HG03060 (cell line): ENCODE results near the gene IRF8.
"Not testable (repeated sequence)": the region's sequence is repeated elsewhere in the genome, so short reads cannot be mapped to it uniquely, and the experiment has no call there.

Source experiments
- ATAC-seq: cut with Tn5 transposase; IDR thresholded peaks from one replicate; pipeline ENCODE4 v1.9.1; 2021; ENCODE audit warnings: low read depth, moderate number of reproducible peaks; ENCODE audit not compliant: unreplicated experiment

The IRF8 gene

DNA sequence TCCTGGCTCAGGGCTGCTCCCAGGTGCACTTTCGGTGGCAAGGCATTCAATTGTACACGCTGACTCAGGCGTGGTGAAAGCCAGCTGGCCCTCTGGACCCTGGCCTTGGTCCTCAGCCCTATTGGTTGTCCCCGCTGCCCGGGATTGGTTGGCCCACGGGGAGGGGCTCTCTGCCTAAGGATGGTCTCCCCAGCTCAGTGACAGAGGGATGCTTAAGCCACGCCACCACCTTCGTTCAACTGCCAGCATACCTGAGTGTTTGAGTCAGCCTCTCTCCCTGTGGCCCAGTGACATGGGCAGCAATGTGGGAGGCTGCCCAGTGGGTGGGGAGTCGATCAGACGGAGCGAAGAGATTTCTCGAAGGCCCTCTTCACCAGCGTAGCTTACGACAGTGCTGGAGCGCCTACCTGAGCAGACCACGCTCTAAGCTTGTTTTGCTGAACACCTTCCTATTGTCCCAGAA, 30.3 kb downstream of the IRF8 start:
- no peak for ATAC-seq

DNA sequence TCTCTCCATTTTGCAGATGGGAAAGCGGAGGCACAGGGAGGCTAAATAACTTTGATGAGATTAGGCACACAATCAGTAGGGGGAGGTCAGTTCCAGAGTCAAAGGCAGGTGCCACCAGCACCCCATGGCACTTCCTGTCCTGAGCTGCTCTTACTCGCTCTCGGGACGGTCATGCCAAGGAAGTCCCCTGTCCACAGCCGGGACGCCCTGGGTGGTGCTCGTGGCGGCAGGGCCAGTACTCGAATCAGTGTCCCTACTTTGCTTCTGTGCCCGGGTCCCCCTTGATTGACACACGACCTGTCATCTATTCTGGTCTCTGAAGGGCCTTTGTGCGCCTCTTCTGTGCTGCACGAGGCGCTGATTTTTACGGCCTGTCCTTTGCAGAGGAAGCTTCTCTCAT, 31.3 kb downstream of the IRF8 start:
- no peak for ATAC-seq

GRCh38 chr16:85931596-85932402, 32.8 kb downstream of the IRF8 start:
- ATAC-seq, result no peak

- ATAC-seq, result no peak
Measured at GRCh38 chr16:85934210-85934609, 35.2 kb downstream of the IRF8 start.

DNA sequence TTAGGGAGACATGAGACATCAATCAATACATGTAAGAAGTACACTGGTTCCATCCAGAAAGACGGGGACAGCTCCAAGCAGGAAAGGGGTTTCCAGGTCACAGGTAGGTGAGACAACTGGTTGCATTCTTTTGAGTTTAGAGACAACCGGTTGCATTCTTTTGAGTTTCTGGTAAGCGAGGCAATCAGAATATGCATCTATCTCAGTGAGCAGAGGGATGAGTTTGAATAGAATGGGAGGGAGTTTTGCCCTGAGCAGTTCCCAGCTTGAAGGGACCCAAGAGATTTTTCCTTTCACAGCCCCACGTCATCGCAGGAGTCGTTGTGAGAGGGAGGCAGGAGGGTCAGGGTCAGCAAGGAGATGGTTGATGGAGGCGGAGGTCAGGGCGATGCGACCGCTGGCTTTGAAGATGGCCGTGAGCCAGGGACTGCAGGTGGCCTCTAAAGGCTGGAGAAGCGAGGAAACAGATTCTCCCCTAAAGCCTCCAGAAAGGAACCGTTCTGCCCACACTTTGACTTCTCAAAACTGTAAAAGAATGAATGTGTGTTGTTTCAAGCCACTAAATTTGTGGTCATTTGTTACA, 36.5 kb downstream of the IRF8 start:
- ATAC-seq, result no peak

DNA sequence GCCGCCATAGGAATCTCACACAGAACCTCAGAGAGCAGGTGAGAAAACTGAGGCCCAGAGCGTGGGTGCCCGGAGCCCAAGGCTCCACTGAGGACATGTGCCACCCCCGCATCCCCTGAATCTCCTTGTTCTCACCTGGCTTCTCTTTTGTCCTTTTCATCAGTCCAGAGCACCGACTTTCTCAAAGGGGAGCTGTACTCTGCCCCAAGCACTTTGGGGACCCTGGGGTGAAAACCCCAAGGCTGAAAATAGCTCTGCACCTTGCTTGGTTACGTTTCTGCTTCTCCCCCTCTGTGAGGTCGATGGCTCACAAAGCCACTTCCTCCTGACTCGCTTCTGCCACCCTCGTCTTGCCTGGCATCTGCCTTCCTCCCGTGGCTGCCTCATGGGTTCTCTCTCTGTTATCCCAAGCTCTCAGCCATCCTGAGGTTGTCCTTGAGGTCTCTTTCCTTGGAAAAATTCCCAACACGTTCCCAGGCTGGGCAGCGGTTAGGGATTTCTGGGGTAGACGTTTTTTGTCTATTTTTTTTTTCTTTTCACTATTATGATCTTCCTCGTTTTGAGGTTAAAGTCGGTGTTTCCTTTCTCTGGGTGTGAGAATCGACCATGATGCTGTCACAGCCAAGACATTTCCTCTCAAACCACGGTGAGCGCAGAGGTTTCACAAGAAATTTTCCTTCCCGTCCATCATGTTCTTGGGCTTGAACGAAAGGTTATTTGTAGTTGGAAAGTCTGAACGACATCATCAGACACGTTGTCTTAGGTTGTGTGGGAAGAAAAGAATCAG, 37.2 kb downstream of the IRF8 start:
- peak; percentile 80 for ATAC-seq

DNA sequence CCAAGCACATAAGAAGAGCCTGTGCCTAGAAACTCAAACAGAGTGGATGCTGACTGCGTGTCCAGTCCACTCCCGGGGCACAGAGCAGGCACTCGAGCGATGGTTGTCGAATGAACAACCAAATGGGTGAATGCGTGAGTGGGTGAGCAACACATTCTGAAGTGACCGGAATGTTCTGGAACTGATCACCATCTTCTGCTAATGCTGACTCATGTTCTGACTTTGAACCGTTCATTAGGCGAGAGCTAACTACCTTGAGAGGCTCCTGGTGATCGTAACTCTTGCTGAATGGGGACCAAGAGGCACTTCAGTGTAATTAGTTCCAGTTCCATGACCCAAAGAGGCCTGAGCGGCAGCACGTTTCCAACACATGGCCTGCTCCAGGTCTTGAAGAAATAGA, 37.9 kb downstream of the IRF8 start:
- no peak for ATAC-seq

GRCh38 chr16:85940214-85940613, 41.3 kb downstream of the IRF8 start:
- ATAC-seq, result no peak

DNA sequence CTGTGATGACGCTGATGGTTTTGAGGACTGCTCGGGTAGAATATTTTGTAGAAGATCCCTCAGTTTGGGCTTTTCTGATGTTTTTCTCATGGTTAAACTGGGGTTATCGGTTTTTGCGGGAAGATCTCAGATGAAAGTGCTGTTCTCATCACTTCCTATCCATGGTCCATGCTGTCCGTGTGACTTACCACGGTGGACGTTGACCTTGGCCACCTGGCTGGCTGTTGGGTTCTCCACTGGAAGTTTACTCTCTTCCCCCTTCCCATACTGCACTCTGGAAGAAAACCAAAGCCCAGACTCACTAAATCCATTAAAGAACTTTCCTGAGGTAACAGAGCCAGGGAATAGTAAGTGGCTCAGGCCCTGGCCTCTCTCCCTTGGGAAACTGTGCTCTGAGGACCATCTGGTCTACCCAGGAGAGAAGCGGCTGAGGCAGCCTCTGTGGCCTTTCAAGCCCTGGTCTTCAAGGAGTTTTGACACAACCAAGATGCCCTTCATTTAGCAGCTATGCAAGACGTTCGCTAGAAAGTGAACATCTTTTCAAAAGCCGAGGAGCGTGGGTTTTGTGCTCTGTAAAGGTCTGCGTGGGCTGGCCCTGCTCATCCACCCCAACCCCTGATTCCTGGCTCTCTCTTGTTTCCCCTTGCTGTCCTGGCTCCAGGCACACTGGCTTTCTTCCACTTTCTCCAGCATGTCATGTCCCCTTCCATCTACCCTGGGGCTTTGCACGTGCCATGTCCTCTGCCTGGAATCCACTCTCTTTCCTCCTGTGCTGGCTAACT, 43.1 kb downstream of the IRF8 start:
- no peak for ATAC-seq

DNA sequence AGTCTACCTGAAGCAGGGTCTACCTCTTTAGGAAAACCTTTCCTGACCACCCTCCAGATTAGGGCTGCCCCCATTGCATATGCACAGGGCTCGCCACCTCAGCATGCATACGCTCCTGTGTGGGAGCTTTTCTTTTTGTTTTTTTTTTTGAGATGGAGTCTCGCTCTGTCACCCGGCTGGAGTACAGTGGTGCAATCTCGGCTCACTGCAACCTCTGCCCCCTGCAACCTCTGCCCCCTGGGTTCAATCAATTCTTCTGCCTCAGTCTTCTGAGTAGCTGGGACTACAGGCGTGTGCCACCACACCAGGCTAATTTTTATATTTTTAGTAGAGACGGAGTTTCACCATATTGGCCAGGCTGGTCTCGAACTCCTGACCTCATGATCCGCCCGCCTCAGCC, 43.7 kb downstream of the IRF8 start:
- ATAC-seq, result not testable (repeated sequence)

- no peak for ATAC-seq
Measured at GRCh38 chr16:85943711-85944110, 44.7 kb downstream of the IRF8 start.

DNA sequence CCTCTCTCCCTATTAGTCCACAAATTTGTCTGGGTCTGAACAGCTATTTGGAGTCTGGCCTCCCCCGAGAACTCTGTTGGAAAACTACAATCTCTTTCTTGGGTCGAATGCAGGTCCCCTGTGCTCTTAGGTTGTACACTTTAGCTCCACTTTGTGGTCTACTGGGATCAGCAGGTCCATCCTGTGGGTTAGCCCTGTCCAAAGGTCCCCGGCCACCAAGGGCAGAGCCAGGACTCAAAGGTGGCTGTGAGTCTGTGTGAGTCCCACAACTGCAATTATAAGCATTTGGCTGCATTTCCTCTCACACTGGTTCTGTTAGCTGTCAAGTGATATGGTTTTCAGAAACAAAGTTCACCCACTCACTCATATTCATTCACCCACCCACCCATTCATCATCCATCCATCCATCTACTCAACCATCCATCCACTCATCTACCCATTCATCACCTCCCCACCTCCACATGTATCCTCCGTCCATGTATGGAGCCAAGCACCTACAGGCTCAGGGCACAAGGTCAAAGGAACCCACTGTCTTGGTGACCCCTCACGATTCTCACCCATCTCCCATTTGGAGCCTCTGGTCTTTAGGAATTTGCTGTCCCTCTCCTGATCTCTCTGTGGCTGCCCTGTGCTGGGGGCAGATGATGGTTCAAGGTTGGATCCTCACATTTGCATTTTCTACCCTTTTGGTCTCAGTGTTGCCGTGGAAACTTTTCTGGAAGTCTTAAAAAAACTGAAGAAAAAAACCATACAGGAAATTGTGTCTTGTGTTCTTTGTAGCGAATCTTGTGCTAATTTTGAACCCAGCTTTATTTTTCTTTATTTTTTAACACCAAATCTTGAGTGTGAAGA, 45.8 kb downstream of the IRF8 start:
- ATAC-seq, result no peak

DNA sequence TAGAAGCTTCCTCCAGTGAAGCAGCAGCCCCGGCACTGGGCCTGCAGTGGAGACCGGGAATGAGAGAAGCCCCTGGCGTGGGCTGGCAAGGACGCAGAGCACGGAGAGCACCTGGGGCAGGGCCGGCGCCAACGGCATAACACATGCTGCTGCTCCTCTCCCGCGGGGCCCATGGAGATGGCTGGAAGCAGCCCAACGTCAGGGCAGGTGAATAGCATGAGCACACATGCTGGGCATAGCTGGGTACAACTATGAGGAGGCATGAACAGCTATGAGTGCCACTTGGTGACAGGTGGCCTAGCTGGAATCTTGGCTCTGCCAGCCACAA, 46.4 kb downstream of the IRF8 start:
- no peak for ATAC-seq

DNA sequence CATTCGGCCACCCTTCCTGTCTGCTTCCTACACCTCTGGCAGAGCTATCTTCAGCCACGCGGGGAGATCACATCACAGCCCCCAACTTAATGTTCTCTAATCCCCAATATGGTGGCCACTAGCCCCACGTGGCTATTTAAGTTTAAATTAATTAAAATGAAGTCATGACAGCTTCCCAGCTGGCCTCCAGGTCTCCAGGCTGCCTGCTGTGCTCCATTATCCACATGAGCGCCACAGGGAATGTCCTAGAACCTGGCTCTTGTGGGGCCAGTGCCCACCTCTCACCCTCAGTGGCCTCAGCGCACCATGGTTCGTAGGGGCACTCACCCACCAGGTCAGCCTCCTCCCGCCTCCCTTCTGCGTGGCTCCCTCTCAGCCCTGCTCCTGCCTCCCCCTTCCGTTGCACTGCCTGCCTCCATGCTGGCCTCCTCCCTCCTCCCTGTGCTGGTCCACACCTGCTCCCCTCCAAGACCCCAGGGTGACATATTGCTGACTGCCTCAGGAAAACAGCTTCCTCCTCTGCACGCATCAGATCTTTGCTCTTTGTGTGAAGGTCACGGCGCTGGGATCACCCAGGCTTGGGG, 47.7 kb downstream of the IRF8 start:
- ATAC-seq, result no peak

- peak; percentile 64 for ATAC-seq
Measured at GRCh38 chr16:85947230-85948137, 48.5 kb downstream of the IRF8 start.

DNA sequence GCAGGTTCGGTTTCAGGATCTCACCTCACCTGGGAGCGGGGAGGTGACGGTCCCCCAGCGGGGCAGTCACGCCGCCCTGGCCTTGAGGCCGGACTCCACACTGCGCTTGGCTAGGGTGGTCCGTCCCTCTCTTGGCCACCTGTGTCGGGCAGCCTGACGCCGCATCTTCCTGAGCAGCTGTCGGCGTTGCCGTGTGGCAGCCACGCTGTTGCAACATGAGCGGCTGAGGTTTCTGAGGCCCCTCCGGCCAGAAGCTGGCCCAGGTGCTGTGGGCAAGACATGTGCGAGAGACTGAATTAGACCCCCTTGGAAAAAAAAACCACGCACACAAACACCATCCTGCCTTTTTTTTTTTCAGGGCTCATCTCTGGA, 49.2 kb downstream of the IRF8 start:
- no peak for ATAC-seq

DNA sequence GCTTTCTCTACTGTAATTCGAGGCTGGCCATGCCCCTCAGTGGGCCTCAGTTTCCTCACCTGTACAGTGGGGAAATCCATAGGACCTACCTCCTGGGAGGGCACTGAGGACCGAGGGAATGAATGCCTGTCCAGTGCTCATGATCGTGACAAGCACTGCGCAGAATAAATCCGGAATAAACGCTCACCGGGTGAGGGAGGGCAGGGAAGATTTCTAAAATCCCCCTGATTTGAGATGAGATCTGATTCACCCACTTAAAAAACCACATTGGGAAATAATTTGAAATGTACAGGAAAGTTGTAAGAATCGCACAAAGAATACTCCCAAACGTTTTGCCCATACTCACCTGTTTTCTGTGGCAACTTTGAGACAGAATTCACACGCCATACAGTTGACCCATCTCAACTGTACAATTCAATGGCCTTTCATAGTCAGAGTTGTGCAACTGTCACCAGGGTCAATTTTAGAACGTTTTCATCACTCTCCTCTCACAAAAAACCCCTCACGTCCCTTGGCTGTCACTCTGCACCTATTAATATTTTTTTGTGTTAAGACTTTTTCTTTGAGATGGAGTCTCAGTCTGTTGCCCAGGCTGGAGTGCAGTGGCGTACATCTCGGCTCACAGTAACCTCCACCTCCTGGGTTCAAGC, 49.8 kb downstream of the IRF8 start:
- no peak for ATAC-seq
